ENCODE data around the gene SKAP1.
"Not testable (repeated sequence)": the region's sequence is repeated elsewhere in the genome, so short reads cannot be mapped to it uniquely, and the experiment has no call there.

SKAP1 gene

GRCh38 chr17:48416971-48417370, 13.0 kb downstream of the SKAP1 start:
- Histone ChIP-seq H3K27me3 (ENCODE audit: insufficient read depth, poor library complexity, severe bottlenecking) (peaks cover 29% of the 10 kb centered on the region), H3K27ac (replicated peaks) (no peak overlapping the region), H3K4me3 (replicated peaks; ENCODE audit: insufficient read depth, low read length) (no peak overlapping the region)
- no peak for TF ChIP-seq SPI1 (IDR thresholded peaks at IDR 0.05; ENCODE audit: borderline replicate concordance, low read depth)
- TF ChIP-seq, protein P1, sequence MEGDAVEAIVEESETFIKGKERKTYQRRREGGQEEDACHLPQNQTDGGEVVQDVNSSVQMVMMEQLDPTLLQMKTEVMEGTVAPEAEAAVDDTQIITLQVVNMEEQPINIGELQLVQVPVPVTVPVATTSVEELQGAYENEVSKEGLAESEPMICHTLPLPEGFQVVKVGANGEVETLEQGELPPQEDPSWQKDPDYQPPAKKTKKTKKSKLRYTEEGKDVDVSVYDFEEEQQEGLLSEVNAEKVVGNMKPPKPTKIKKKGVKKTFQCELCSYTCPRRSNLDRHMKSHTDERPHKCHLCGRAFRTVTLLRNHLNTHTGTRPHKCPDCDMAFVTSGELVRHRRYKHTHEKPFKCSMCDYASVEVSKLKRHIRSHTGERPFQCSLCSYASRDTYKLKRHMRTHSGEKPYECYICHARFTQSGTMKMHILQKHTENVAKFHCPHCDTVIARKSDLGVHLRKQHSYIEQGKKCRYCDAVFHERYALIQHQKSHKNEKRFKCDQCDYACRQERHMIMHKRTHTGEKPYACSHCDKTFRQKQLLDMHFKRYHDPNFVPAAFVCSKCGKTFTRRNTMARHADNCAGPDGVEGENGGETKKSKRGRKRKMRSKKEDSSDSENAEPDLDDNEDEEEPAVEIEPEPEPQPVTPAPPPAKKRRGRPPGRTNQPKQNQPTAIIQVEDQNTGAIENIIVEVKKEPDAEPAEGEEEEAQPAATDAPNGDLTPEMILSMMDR (IDR thresholded peaks at IDR 0.05; ENCODE audit: insufficient read depth, low read length) = no peak
- no peak for TF ChIP-seq GABPA (IDR thresholded peaks at IDR 0.05; ENCODE audit: low read depth)
- no peak for TF ChIP-seq POLR2AphosphoS5 (IDR thresholded peaks at IDR 0.05; ENCODE audit: low read depth)
- TF ChIP-seq, protein P2, sequence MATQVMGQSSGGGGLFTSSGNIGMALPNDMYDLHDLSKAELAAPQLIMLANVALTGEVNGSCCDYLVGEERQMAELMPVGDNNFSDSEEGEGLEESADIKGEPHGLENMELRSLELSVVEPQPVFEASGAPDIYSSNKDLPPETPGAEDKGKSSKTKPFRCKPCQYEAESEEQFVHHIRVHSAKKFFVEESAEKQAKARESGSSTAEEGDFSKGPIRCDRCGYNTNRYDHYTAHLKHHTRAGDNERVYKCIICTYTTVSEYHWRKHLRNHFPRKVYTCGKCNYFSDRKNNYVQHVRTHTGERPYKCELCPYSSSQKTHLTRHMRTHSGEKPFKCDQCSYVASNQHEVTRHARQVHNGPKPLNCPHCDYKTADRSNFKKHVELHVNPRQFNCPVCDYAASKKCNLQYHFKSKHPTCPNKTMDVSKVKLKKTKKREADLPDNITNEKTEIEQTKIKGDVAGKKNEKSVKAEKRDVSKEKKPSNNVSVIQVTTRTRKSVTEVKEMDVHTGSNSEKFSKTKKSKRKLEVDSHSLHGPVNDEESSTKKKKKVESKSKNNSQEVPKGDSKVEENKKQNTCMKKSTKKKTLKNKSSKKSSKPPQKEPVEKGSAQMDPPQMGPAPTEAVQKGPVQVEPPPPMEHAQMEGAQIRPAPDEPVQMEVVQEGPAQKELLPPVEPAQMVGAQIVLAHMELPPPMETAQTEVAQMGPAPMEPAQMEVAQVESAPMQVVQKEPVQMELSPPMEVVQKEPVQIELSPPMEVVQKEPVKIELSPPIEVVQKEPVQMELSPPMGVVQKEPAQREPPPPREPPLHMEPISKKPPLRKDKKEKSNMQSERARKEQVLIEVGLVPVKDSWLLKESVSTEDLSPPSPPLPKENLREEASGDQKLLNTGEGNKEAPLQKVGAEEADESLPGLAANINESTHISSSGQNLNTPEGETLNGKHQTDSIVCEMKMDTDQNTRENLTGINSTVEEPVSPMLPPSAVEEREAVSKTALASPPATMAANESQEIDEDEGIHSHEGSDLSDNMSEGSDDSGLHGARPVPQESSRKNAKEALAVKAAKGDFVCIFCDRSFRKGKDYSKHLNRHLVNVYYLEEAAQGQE (IDR thresholded peaks at IDR 0.05; ENCODE audit: insufficient replicate concordance, low read depth) = no peak
- no peak for DNase-seq (ENCODE audit: low read depth in 1 of 2, low spot score in 1 of 2)

- no peak for DNase-seq (ENCODE audit: low read depth in 1 of 2, low spot score in 1 of 2)
- Histone ChIP-seq H3K4me3 (replicated peaks; ENCODE audit: insufficient read depth, low read length) (no peak overlapping the region), H3K27me3 (ENCODE audit: insufficient read depth, poor library complexity, severe bottlenecking) (peaks cover 38% of the 10 kb centered on the region), H3K27ac (replicated peaks) (no peak overlapping the region)
- TF ChIP-seq, protein P2 (IDR thresholded peaks at IDR 0.05; ENCODE audit: insufficient replicate concordance, low read depth) = no peak
- TF ChIP-seq POLR2AphosphoS5 (IDR thresholded peaks at IDR 0.05; ENCODE audit: low read depth) (no peak), GABPA (IDR thresholded peaks at IDR 0.05; ENCODE audit: low read depth) (no peak), SPI1 (IDR thresholded peaks at IDR 0.05; ENCODE audit: borderline replicate concordance, low read depth) (no peak)
- TF ChIP-seq, protein P1 (IDR thresholded peaks at IDR 0.05; ENCODE audit: insufficient read depth, low read length) = no peak
Measured at GRCh38 chr17:48413613-48414405, 16.2 kb downstream of the SKAP1 start.

DNA sequence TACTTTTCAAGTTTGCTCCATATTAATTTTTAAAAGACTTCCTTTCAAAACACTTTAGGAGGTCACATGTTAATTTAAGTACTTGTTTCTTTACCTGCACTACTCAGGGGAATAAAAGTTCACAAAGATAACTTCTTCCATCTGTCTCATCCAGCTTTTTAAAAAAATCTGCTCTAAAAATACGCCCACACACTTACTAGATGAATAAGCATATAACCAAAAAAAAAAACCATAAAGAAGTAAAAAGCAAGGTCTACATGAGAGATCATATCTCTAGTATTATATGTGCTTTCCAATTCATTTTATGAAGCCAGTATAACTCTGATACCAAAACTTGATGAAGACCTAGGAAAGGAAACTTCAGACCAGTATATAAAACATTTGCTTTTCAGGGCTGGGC, 17.2 kb downstream of the SKAP1 start:
- no peak for DNase-seq (ENCODE audit: low read depth in 1 of 2, low spot score in 1 of 2)
- H3K27ac ChIP-seq (replicated peaks) = no peak overlapping the region
- no peak overlapping the region for H3K4me3 ChIP-seq (replicated peaks; ENCODE audit: insufficient read depth, low read length)
- TF ChIP-seq GABPA (IDR thresholded peaks at IDR 0.05; ENCODE audit: low read depth) (no peak), POLR2AphosphoS5 (IDR thresholded peaks at IDR 0.05; ENCODE audit: low read depth) (no peak)
- H3K27me3 ChIP-seq (ENCODE audit: insufficient read depth, poor library complexity, severe bottlenecking) = peaks cover 40% of the 10 kb centered on the region

DNA sequence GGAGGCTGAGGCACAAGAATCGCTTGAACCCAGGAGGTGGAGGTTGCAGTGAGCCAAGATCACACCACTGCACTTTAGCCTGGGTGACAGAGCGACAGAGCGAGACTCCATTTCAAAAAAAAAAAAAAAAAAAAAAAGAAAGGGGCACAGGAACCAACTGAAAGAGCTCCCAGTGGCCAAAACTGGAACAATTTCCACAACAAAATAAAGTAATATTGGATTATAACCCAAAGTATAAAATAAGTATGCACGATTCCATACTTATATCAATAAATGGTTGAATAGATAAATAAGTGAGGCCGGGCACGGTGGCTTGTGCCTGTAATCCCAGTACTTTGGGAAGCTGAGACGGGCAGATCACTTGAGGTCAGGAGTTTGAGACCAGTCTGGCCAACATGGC, 19.2 kb downstream of the SKAP1 start:
- H3K27ac ChIP-seq (replicated peaks); DNase-seq (ENCODE audit: low read depth in 1 of 2, low spot score in 1 of 2); H3K4me3 ChIP-seq (replicated peaks; ENCODE audit: insufficient read depth, low read length): not testable (repeated sequence)
- H3K27me3 ChIP-seq (ENCODE audit: insufficient read depth, poor library complexity, severe bottlenecking) = peaks cover 30% of the 10 kb centered on the region

DNA sequence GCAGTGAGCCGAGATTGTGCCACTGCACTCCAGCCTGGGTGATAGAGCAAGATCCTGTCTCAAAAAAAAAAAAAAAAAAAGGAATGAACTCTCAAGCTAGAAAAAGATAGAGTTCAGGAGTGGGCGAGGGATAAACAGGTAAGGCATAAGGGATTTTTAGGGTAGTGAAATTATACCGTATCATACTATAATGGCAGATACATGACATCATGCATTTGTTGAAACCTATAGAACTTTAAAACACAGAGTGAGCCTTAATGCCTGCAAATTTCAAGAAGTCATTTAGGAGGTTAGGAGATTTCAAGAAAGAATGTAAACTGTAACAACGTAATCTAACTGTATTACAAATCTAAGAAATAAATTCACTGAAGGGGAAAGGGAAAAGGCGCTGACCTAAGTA, 20.4 kb downstream of the SKAP1 start:
- DNase-seq (ENCODE audit: low read depth in 1 of 2, low spot score in 1 of 2) = no peak
- H3K27ac ChIP-seq (replicated peaks) = no peak overlapping the region
- peaks cover 23% of the 10 kb centered on the region for H3K27me3 ChIP-seq (ENCODE audit: insufficient read depth, poor library complexity, severe bottlenecking)
- TF ChIP-seq, protein P1 (IDR thresholded peaks at IDR 0.05; ENCODE audit: insufficient read depth, low read length) = no peak
- TF ChIP-seq, protein P2 (IDR thresholded peaks at IDR 0.05; ENCODE audit: insufficient replicate concordance, low read depth) = no peak
- TF ChIP-seq GABPA (IDR thresholded peaks at IDR 0.05; ENCODE audit: low read depth) (no peak), POLR2AphosphoS5 (IDR thresholded peaks at IDR 0.05; ENCODE audit: low read depth) (no peak), SPI1 (IDR thresholded peaks at IDR 0.05; ENCODE audit: borderline replicate concordance, low read depth) (no peak)
- H3K4me3 ChIP-seq (replicated peaks; ENCODE audit: insufficient read depth, low read length) = no peak overlapping the region

Measured in HL-60 (cell line).